CD4-positive, alpha-beta T cell treated with Interleukin-2 at 100 ng/mL for 4 hours (primary cell): ENCODE results near the gene USP49.

Experiments used
- DNase-seq: peaks from one replicate; pipeline ENCODE4 v3.0.0-alpha.2; 2020; ENCODE audit warnings: low spot score

Gene USP49

DNA sequence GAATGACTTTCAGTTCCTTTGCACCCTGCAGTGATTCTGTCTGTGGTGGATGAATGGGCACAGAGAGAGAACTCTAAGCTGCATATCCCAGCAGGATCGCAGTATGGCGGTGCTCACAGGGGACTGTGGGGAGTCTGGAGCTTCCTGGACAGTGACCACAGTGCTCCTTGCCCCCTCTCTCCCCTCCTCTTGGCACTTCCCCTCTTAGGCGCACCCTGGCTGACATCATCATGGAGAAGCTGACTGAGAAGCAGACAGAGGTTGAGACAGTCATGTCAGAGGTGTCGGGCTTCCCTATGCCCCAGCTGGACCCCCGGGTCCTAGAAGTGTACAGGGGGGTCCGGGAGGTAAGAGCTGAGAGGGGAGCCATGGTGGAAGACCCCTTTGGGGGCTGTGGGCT is 34.7 kb upstream of the USP49 start:
- DNase-seq = no peak

DNA sequence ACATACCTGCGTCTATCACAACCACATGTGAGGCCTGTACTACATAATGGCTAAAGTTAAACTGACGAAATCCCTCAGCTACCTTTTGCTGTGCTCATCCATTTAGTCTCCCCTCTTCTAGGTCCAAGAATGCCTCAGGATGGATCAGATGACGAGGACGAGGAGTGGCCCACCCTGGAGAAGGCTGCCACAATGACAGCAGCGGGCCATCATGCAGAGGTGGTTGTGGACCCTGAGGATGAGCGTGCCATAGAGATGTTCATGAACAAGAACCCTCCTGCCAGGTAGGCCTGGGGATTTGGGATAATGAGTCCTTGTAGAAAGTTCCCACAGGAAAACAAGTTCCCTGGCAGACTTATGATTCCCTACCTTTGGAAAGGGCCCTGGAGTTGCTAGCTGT is 32.1 kb upstream of the USP49 start:
- DNase-seq = no peak

DNA sequence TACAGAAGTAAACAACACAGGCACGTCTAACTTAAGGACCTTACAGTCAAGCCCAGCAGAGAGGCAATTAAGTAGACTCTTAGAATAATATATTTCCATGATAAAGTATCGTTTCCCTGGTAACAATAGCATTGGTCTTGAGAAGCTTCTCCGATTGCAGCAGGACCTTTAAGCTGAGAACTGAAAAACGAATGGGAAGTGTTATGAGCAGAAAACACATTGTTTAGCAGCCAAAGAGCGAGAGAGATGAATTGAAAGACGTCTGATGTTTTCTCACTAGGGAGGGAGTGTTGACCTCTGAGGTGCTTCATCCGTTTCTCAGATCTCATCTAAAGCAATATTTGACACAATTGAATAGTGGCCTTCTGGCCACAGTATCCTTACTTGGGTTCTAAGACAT is 27.0 kb upstream of the USP49 start:
- no peak for DNase-seq

GRCh38 chr6:41921712-41921998 is 26.5 kb upstream of the USP49 start:
- no peak for DNase-seq

DNA sequence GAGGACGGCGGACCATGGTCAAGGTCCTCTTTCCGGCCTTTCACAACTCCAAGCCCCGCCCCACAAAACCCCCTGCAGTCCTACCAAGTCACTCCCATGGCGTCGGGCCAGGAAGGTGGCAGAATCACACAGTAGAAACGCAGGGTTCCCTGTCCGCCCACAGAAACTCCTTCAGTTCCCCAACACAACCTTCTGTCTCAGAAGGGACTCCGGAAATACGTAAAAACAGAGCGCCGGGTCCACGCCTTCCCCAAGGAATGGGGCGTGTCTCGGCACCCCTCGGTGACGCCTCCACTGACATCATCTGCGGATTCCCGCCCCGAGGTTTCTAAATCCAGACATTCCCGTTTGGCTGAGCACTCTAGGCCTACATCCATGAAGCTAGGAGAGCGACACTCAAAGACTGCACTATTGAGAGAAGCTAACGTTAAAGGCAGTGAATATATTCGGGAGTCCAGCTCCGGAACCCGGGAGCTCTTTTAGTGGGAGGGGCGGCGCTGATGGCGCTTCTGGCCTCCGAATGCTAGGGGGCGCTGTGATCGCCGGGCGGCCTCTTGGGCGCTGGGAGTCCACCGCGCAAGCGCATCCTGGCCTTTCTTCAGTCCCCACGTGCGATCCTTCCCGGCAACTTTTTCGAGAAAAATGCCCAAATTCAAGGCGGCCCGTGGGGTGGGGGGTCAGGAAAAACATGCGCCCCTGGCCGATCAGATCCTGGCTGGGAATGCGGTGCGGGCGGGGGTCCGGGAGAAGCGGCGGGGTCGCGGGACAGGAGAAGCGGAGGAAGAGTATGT is 25.9 kb upstream of the USP49 start, which contains the start of the genes BYSL and MED20:
BYSL (plus strand) TSS at position 579 of the 791 bp plus-strand sequence; CDS start at position 643, 64 bp downstream.
MED20 (minus strand) TSS at position 219 of the 791 bp plus-strand sequence; CDS start at position 98, 121 bp downstream.
- DNase-seq = peak; percentile 95

GRCh38 chr6:41917528-41917927 is 22.4 kb upstream of the USP49 start:
- DNase-seq = no peak

DNA sequence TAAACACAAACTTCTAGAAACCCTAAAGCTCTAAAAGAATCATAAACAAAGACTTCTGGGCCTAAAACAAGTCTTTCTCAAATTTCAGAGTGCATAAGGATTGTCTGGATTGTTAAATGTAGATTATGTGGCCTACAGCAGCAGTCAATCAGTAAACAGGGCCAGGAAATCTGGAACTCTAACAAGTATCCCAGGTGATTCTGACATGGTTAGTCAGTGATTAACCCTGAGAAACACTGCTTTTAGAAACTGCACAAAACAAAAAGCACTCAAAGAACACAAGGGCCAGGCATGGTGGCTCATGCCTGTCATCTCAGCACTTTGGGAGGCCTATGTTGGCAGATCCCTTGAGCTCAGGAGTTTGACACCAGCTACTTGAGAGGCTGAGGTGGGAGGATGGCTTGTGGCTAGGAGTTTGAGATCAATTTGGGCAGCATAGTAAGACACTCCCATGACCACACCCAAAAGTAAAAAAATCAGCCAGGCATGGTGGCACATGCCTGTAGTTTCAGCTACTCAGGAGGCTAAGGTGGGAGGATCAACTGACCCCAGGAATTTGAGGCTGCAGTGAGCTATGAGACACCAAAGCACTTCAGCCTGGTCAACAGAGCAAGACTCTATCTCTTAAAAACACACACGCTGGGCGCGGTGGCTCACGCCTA is 19.8 kb upstream of the USP49 start:
- no peak for DNase-seq

- no peak for DNase-seq
Observed at GRCh38 chr6:41914343-41914742, 19.2 kb upstream of the USP49 start.

- DNase-seq = no peak
Observed at GRCh38 chr6:41909727-41910126, 14.6 kb upstream of the USP49 start.

DNA sequence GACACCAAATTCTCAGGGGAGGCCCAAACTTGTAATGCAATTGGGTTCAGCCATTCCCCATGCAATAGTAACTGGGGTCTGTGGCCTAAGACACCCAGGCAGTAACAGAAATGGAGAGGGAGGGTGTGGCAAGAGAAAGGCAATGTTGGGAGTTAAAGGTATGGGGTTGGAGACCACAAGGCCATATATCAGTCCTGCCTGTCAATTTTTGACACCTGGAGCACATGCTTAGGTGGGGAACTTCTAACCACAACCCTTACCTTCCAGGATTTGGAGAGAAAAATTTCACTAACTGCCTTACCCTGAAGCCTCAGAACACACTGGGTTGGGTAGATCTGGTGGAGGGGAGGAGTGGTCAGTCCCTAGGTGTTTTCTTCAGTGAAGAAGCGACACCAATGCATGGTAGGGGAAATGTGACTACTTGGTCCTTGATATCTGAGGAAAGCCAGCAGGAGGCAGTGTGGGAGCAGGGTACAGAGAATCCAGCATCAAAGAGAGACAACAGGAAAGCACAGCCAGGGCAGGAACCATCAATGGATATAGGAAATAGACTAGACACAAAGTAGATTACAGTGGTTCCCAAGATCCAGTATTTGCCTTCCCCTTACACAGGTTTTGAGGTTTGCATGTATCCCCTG is 6.8 kb upstream of the USP49 start:
- DNase-seq = peak; percentile 70

GRCh38 chr6:41900861-41901260 is 5.7 kb upstream of the USP49 start:
- DNase-seq = no peak

GRCh38 chr6:41896281-41896680 is 1.1 kb upstream of the USP49 start:
- DNase-seq = no peak

- no peak for DNase-seq
Observed at GRCh38 chr6:41894366-41895299, 542 bp downstream of the USP49 start.

DNA sequence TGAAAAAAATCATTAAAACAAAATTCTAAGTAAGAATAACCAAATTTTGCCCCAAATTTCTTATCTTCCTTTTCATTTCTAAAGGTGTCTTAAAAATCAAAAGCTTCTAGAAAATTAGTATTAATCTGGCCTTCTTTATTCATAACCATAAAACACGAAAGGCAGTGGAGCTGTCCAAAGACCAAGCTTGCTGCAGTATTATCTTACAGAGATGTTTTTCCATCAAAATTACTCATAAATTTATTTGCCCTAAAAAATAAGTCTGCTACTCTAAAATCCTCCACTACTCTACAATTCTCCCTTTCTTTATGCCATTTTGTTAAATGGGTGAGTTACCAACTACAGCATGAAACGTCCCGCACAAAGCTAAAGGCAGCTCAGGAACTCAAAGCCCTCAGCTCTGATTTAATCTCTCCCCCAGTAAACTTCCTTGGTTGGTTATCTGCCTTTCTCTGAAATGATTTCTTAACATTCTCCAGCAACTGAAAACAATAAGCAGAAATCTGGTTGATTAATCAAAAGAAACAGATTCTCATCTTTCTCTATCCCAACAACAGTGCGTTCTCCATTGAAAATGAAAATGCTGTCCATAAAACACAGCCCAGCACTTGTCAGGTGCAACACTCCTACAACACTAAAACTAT is 2.1 kb downstream of the USP49 start:
- DNase-seq = no peak

DNA sequence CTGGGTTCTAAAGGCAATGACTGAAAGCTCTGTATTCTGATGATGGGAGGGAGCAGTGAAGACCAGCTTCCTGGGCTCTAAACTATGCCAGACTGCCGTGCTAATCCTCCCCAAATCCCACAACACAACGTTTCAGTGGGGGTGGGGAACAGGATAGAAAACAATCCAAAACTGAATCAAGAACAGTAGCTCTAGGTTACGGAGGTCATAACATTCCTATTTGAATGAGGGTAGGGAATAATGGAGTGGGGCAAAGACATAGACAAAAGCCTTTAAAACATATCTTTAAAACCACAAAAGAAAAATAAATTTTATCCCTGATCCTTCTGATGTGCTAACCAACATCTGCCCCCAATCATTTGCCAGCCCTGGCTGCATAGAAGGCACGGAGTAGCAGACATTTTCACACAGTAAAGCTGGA is 7.8 kb downstream of the USP49 start:
- DNase-seq = no peak

DNA sequence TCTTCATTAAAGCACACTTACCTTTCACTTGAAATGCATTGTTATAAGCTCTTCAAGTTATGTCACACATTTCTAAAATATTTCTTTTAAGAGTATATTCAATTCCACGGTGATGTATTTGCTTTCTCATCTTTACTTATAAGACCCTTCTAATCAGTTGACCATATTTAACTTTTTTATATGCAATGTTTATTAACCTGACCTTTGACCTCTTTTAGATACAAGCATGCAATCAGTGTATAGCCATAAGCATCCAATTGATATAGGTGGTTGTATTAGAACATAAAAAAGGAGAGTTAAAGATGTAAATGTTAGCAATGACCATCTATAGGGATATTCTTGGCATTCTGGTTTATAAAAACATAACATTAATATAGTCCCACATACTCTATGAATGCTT is 9.2 kb downstream of the USP49 start:
- DNase-seq = no peak

GRCh38 chr6:41884957-41885356 is 10.2 kb downstream of the USP49 start:
- DNase-seq = no peak

GRCh38 chr6:41881506-41881905 is 13.7 kb downstream of the USP49 start:
- DNase-seq = no peak

DNA sequence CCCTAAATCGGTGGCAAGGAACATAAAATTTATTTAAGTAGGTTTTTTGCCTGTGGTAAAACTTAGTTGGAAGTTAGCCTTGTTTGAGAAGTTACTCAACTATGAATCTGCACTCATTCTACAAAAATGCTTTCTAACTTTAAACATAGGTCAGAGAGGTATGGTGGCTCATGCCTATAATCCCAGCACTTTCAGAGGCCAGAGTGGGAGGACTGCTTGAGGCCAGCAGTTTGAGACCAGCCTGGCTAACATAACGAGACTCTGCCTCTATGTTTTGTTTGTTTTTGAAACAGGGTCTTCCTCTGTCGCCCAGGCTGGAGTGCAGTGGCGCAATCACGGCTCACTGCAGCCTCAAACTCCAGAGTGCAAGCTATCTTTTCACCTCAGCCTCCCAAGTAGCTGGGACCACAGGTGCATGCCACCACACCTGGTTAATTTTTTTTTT is 16.2 kb downstream of the USP49 start:
- DNase-seq = no peak

- no peak for DNase-seq
Observed at GRCh38 chr6:41878246-41878645, 16.9 kb downstream of the USP49 start.

DNA sequence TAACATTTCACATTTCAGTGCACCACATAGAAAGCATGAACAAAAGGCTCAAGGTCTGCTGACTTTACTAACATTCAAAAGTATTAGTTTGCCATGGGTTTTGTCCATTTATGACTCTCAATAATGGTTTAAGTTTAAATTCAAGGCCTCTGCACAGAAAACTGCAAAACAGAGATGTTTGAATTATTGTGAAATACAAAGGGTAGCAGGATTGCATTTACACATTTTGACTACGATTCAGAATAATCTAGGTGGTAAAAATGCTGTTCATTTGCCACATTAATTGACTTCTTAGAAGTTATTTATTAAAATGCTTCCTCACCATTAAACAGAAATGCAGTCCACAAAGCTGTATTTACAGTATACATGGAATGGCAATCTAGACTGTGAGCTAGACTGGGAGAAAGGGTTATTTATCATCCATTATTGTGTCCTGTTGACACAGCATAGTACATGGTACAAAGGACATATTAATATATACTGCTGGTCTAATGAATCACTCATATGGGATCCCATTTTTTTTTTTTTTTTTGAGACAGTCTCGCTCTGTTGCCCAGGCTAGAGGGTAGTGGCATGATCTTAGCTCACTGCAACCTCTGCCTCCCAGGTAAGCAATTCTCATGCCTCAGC is 18.0 kb downstream of the USP49 start:
- DNase-seq = no peak
